HL-60 (cell line): ENCODE results near the gene PDE5A.
A peak's percentile ranks its signal among the peaks of the same experiment; 100 is the strongest.
"Not testable (repeated sequence)": the region's sequence is repeated elsewhere in the genome, so short reads cannot be mapped to it uniquely, and the experiment has no call there.

Source experiments
- DNase-seq, 2 experiments: peaks; one replicate each; pipeline ENCODE4 v3.0.0-alpha.2; 2010 to 2020; ENCODE audit warnings: low read depth in 1 of 2, low spot score in 1 of 2
- H3K27ac ChIP-seq: fragments of 250-450 bp; sonication (Bioruptor Pico); replicated peaks from 2 replicates; pipeline ENCODE4 v1.5.1; 2020; ENCODE audit warnings: mild to moderate bottlenecking, moderate library complexity
- H3K27me3 ChIP-seq: fragments of 250-450 bp; sonication (Bioruptor Pico); 2 replicates; pipeline ENCODE4 v1.5.1; 2021; ENCODE audit warnings: mild to moderate bottlenecking, moderate library complexity; ENCODE audit not compliant: insufficient read depth, poor library complexity, severe bottlenecking
- H3K4me3 ChIP-seq: replicated peaks from 2 replicates; pipeline ENCODE4 v1.5.1; 2011; ENCODE audit warnings: mild to moderate bottlenecking, control low read depth, low read length; ENCODE audit not compliant: insufficient read depth
- CTCF ChIP-seq: IDR thresholded peaks from one replicate; pipeline ENCODE4 v1.5.1; 2011; ENCODE audit warnings: low read length, control low read depth, inconsistent platforms; ENCODE audit not compliant: insufficient read depth
- GABPA ChIP-seq: IDR thresholded peaks from 2 replicates; pipeline ENCODE4 v1.6.1; 2012; ENCODE audit warnings: low read depth
- POLR2AphosphoS5 ChIP-seq: IDR thresholded peaks from 2 replicates; pipeline ENCODE4 v1.6.1; 2012; ENCODE audit warnings: low read depth
- SPI1 ChIP-seq: IDR thresholded peaks from 2 replicates; pipeline ENCODE4 v1.6.1; 2012; ENCODE audit warnings: low read depth, mild to moderate bottlenecking, borderline replicate concordance
- TF ChIP-seq, protein P1 (sequence below): IDR thresholded peaks from 2 replicates; pipeline ENCODE4 v1.6.1; 2012; ENCODE audit warnings: low read depth; ENCODE audit not compliant: insufficient replicate concordance

The PDE5A gene

GRCh38 chr4:119643306-119644042 is 14.9 kb upstream of the PDE5A start:
- DNase-seq: no peak
- Histone ChIP-seq H3K27me3 (peaks cover 2% of the 10 kb centered on the region), H3K27ac (no peak overlapping the region), H3K4me3 (no peak overlapping the region)
- TF ChIP-seq SPI1 (peak; percentile 36; the same call in 1 of the 2 replicates), GABPA (no peak)

DNA sequence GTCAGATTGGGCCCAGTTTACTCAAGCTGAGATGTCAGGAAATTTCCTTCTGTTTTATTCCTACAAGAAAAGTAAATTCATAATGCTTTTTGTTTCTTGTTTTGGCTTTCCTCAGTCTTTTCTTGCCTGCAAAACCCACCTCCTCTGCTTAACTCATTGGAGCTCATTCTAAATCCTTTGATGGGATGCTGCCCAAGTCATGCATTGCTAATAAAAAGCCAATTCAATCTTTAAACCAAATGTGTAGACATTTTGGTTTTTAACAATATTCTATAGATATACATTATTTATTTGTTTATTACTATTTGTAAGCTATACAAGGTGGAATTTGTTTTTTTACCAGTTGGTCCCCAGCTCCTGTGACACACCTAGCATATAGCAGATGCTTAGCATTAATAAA is 13.2 kb upstream of the PDE5A start:
- H3K27ac ChIP-seq: no peak overlapping the region
- no peaks in the 10 kb centered on the region for H3K27me3 ChIP-seq
- DNase-seq: no peak
- TF ChIP-seq POLR2AphosphoS5: no peak
- TF ChIP-seq, protein P1, sequence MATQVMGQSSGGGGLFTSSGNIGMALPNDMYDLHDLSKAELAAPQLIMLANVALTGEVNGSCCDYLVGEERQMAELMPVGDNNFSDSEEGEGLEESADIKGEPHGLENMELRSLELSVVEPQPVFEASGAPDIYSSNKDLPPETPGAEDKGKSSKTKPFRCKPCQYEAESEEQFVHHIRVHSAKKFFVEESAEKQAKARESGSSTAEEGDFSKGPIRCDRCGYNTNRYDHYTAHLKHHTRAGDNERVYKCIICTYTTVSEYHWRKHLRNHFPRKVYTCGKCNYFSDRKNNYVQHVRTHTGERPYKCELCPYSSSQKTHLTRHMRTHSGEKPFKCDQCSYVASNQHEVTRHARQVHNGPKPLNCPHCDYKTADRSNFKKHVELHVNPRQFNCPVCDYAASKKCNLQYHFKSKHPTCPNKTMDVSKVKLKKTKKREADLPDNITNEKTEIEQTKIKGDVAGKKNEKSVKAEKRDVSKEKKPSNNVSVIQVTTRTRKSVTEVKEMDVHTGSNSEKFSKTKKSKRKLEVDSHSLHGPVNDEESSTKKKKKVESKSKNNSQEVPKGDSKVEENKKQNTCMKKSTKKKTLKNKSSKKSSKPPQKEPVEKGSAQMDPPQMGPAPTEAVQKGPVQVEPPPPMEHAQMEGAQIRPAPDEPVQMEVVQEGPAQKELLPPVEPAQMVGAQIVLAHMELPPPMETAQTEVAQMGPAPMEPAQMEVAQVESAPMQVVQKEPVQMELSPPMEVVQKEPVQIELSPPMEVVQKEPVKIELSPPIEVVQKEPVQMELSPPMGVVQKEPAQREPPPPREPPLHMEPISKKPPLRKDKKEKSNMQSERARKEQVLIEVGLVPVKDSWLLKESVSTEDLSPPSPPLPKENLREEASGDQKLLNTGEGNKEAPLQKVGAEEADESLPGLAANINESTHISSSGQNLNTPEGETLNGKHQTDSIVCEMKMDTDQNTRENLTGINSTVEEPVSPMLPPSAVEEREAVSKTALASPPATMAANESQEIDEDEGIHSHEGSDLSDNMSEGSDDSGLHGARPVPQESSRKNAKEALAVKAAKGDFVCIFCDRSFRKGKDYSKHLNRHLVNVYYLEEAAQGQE: no peak
- TF ChIP-seq GABPA: no peak
- no peak for TF ChIP-seq CTCF
- TF ChIP-seq SPI1: no peak
- H3K4me3 ChIP-seq: no peak overlapping the region

- no peak for DNase-seq
- Histone ChIP-seq H3K27me3 (peaks cover 7% of the 10 kb centered on the region), H3K27ac (no peak overlapping the region), H3K4me3 (no peak overlapping the region)
- TF ChIP-seq POLR2AphosphoS5: no peak
Measured at GRCh38 chr4:119638359-119638758, 9.8 kb upstream of the PDE5A start.

DNA sequence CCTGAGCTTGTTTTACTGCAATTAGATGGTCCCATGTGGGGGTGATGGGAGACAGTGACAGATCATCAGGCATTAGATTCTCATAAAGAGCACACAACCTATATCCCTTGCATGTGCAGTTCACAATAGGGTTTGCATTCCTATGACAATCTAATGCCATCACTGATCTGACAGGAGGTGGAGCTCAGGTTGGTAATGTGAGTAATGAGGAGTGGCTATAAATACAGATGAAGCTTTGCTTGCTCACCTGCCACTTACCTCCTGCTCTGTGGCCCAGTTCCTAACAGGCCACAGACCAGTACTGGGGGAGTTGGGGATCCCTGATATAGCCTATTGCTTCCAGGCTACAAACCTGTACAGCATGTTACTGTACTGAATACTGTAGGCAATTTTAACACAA is 8.2 kb upstream of the PDE5A start:
- H3K4me3 ChIP-seq, DNase-seq, H3K27ac ChIP-seq, H3K27me3 ChIP-seq: not testable (repeated sequence)

GRCh38 chr4:119632216-119632615 is 3.6 kb upstream of the PDE5A start:
- TF ChIP-seq POLR2AphosphoS5 (no peak), SPI1 (no peak), CTCF (no peak), GABPA (no peak)
- TF ChIP-seq, protein P1: no peak
- no peak for DNase-seq
- Histone ChIP-seq H3K4me3 (no peak overlapping the region), H3K27me3 (peaks cover 15% of the 10 kb centered on the region), H3K27ac (no peak overlapping the region)
